ENCODE results near the gene HJURP. TPM values are rescaled to one million over a fixed set of nuclear protein-coding genes. Genes with fewer than 3 reads are reported as not detected.

The HJURP gene
- total RNA-seq, 6 experiments from 2014 or later = 16.8 to 33.6 (median 32.4) TPM

DNA sequence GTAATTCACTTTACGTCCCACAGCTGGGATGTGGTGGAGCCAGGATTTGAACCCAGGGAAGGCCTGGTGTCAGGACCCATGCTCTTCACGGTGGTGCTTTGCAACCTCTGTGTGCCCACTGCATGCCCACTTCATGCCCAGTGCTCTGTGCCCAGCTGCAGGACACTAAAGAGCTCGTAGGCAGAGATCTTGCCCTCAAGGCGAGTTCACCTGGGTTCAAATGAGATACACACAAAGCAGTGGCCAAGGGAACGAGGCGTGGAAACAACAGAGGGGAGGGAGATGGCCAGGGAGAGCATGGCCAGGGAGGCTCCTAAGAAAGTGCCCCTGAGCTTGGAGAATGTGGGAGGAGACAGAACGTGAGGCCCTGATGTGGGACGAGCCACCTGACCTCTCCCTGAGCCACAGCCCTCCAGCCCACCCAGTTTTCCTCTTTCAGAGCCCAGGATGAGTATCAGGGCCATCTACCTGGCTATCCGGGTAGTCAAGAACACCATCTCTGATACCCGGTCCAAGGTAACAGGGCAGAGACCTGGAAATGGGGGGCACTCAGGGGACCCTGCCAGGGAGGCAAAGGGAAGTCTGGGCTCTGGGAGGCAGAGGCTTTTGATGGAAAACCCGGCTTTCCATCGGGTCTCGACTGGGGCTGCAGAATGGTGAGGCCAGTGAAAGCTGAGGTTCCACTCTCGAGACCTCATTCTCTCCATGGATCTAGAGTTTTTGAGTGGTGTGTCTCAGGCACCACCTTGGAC is 55.8 kb downstream of the HJURP start:
- H3K4me3 Mint-ChIP-seq = no peak overlapping the region
- H3K4me1 Mint-ChIP-seq (ENCODE audit: low read depth) = no peaks in the 10 kb centered on the region
- no peaks in the 10 kb centered on the region; the same call in 1 of the 2 replicates for H3K36me3 Mint-ChIP-seq (ENCODE audit: low read depth)
- peaks cover 4% of the 10 kb centered on the region for H3K9me3 Mint-ChIP-seq
- TF ChIP-seq, protein P1, sequence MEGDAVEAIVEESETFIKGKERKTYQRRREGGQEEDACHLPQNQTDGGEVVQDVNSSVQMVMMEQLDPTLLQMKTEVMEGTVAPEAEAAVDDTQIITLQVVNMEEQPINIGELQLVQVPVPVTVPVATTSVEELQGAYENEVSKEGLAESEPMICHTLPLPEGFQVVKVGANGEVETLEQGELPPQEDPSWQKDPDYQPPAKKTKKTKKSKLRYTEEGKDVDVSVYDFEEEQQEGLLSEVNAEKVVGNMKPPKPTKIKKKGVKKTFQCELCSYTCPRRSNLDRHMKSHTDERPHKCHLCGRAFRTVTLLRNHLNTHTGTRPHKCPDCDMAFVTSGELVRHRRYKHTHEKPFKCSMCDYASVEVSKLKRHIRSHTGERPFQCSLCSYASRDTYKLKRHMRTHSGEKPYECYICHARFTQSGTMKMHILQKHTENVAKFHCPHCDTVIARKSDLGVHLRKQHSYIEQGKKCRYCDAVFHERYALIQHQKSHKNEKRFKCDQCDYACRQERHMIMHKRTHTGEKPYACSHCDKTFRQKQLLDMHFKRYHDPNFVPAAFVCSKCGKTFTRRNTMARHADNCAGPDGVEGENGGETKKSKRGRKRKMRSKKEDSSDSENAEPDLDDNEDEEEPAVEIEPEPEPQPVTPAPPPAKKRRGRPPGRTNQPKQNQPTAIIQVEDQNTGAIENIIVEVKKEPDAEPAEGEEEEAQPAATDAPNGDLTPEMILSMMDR (IDR thresholded peaks at IDR 0.05) = no peak
- no peak for DNase-seq
- peaks cover 4% of the 10 kb centered on the region for H3K27me3 Mint-ChIP-seq (ENCODE audit: insufficient read depth)
- no peak overlapping the region for H3K27ac Mint-ChIP-seq

DNA sequence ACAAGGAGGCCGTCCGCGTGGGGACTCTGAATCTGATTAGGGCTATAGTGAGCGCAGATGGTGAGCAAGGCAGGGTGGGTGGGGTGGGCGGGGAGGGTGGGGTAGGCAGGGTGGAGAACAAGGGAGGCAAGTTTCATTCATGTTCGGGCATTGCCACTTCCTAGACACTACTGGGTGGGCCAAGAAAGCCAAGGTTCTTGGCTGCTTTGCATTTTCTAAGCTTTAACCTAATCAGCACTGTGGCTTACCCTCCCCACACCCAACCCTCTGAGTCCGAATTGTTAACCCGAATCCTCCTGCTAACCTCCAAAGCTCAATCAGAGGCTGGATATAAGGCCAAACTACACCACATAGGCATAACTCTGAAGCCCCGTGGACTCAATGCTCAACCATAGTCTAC is 58.1 kb downstream of the HJURP start:
- Mint-ChIP-seq H3K27me3 (ENCODE audit: insufficient read depth) (peaks cover 5% of the 10 kb centered on the region), H3K4me1 (ENCODE audit: low read depth) (no peaks in the 10 kb centered on the region), H3K36me3 (ENCODE audit: low read depth) (no peaks in the 10 kb centered on the region; the same call in 1 of the 2 replicates), H3K9me3 (peaks cover 14% of the 10 kb centered on the region), H3K27ac (no peak overlapping the region), H3K4me3 (no peak overlapping the region)
- DNase-seq = no peak
- TF ChIP-seq, protein P1 (IDR thresholded peaks at IDR 0.05) = no peak

DNA sequence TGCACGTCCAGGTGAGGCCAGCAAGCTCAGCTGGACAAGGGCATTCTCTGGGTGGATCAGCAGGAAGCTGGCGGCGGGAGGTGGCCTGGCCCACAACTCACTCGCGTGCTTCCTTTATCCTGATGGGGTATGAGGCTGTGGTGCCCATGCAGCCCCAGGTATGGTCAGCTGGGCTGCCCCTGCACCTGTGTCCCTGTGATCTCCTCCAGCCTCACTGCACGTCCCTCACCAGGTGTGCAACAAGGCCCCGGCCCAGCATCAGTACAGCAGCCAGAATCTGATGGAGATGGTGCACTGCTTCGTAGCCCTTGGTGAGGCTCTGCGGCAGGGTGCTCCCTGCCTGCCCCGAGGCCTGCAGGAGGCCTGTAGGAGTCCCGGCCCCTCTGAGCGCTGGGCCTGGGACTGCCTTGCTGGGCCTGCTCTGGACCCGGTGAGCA is 58.6 kb downstream of the HJURP start:
- no peak overlapping the region for H3K27ac Mint-ChIP-seq

DNA sequence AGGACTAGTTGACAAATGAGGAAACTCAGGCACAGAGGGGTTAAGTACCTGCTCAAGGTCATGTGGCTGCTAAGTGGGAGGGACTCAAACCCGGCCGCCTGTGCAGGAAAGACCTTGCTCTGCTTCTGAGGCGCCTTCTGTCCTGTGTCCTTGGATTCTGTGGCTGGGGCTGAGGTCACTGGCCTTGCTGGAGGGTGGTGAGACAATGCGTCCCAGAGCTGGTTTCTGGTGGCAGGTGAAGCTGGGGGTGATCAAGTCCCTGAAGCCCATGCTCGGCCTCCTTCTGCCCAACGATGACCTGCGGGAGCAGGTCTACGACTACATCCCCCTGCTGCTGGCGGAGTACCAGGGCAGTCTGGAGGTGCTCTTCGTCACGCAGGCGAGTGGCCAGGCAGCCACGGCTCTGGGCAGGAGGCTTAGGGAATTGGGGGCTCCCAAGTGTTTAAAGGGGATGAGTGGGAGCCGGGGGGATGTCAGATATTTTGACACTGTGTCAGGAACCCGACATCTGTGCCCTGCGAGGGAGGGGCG is 60.1 kb downstream of the HJURP start:
- no peaks in the 10 kb centered on the region for H3K4me1 Mint-ChIP-seq (ENCODE audit: low read depth)
- peaks cover 5% of the 10 kb centered on the region for H3K27me3 Mint-ChIP-seq (ENCODE audit: insufficient read depth)
- no peak overlapping the region for H3K27ac Mint-ChIP-seq
- no peaks in the 10 kb centered on the region; the same call in 1 of the 2 replicates for H3K36me3 Mint-ChIP-seq (ENCODE audit: low read depth)
- TF ChIP-seq, protein P1 (IDR thresholded peaks at IDR 0.05) = no peak
- no peak overlapping the region for H3K4me3 Mint-ChIP-seq
- DNase-seq = no peak
- H3K9me3 Mint-ChIP-seq = peaks cover 24% of the 10 kb centered on the region

More for the DNA sequence above, 58.6 kb downstream of the HJURP start:
- peaks cover 19% of the 10 kb centered on the region for H3K9me3 Mint-ChIP-seq
- H3K4me1 Mint-ChIP-seq (ENCODE audit: low read depth) = no peaks in the 10 kb centered on the region
- DNase-seq = no peak
- peaks cover 5% of the 10 kb centered on the region for H3K27me3 Mint-ChIP-seq (ENCODE audit: insufficient read depth)
- no peak overlapping the region for H3K4me3 Mint-ChIP-seq
- no peaks in the 10 kb centered on the region; the same call in 1 of the 2 replicates for H3K36me3 Mint-ChIP-seq (ENCODE audit: low read depth)
- TF ChIP-seq, protein P1 (IDR thresholded peaks at IDR 0.05) = no peak

DNA sequence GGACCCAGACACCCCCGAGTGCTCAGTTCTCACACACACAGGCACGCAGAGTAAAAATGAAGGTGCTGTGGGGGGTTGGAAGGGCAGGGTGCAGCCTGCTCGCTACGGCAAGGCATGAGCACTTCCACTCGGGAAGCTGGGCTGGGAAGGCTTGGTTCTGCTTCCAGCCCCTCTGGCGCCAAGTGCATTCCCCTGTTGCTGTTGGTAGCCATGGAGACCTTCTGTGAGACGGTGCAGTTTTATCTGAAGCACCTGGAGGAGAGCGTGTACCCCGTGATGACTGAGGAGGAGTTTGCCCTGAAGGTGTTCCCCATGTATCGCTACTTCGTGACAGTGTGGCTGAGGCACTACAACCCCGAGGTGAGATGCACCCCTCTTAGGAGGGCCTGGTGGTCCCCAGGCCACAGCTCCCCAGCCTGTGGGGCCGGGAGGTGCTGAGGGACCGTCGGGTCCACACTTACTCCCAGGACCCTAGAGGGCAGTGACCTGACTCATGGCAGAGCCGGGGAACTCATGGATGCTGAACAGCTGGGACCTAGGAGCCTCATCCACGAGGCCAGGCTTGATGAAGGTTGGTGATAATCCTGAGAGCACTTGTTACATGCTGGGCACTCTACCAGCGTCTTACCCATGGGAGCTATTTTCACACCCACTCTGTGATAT is 60.7 kb downstream of the HJURP start:
- TF ChIP-seq, protein P1 (IDR thresholded peaks at IDR 0.05) = no peak
- Mint-ChIP-seq H3K27me3 (ENCODE audit: insufficient read depth) (peaks cover 5% of the 10 kb centered on the region), H3K4me3 (no peak overlapping the region), H3K27ac (no peak overlapping the region), H3K36me3 (ENCODE audit: low read depth) (no peaks in the 10 kb centered on the region; the same call in 1 of the 2 replicates), H3K9me3 (peaks cover 28% of the 10 kb centered on the region), H3K4me1 (ENCODE audit: low read depth) (no peaks in the 10 kb centered on the region)
- no peak for DNase-seq

Data from HFFc6 (cell line).